Measurements from ENCODE around the gene TRIM2.

TRIM2 gene

GRCh38 chr4:153275380-153276276 lies 71.4 kb downstream of the TRIM2 start:
- DNase-seq, result no peak

- DNase-seq, result peak in 16 of 51 donors; percentile 4 to 39 (median 18)
These were observed 72.7 kb downstream of the TRIM2 start for GRCh38 chr4:153276971-153277370.

GRCh38 chr4:153281476-153281875 lies 77.2 kb downstream of the TRIM2 start:
- no peak for DNase-seq

- DNase-seq, result no peak
These were observed 77.8 kb downstream of the TRIM2 start for GRCh38 chr4:153282023-153282422.

GRCh38 chr4:153283260-153283659 lies 79.0 kb downstream of the TRIM2 start:
- DNase-seq, result no peak

GRCh38 chr4:153290134-153290533 lies 85.9 kb downstream of the TRIM2 start:
- DNase-seq, result no peak

GRCh38 chr4:153291562-153291961 lies 87.3 kb downstream of the TRIM2 start:
- DNase-seq, result no peak

GRCh38 chr4:153292897-153293741 lies 88.9 kb downstream of the TRIM2 start:
- DNase-seq, result no peak

- DNase-seq, result no peak
These were observed 89.5 kb downstream of the TRIM2 start for GRCh38 chr4:153293742-153294057.

- no peak for DNase-seq
These were observed 90.4 kb downstream of the TRIM2 start for GRCh38 chr4:153294631-153295030.

- no peak for DNase-seq
These were observed 91.0 kb downstream of the TRIM2 start for GRCh38 chr4:153295131-153295755.

GRCh38 chr4:153296040-153296823 lies 92.0 kb downstream of the TRIM2 start:
- peak in 1 of 51 donors; percentile 15 for DNase-seq

- DNase-seq, result no peak
These were observed 92.9 kb downstream of the TRIM2 start for GRCh38 chr4:153297116-153297515.

GRCh38 chr4:153310793-153311192 lies 106.5 kb downstream of the TRIM2 start:
- DNase-seq, result no peak

- DNase-seq, result no peak
These were observed 110.7 kb downstream of the TRIM2 start for GRCh38 chr4:153314915-153315314.

- DNase-seq, result peak in 1 of 51 donors; percentile 46
These were observed 114.6 kb downstream of the TRIM2 start for GRCh38 chr4:153318696-153319320.

GRCh38 chr4:153322791-153323190 lies 118.5 kb downstream of the TRIM2 start:
- peak in 1 of 51 donors; percentile 5 for DNase-seq

GRCh38 chr4:153324046-153324445 lies 119.8 kb downstream of the TRIM2 start:
- no peak for DNase-seq

- no peak for DNase-seq
These were observed 121.3 kb downstream of the TRIM2 start for GRCh38 chr4:153325558-153325957.

- no peak for DNase-seq
These were observed 122.3 kb downstream of the TRIM2 start for GRCh38 chr4:153326513-153326912.

GRCh38 chr4:153327247-153327646 lies 123.0 kb downstream of the TRIM2 start:
- no peak for DNase-seq

Measured in hypothalamus (tissue), 51 donors.